Ramos (cell line): ENCODE measurements around the gene TAF3.

Experiments used
- in situ Hi-C: fragments of 300-500 bp; cut with MboI; formaldehyde crosslinking; loops from one replicate; pipeline ENCODE4 v1.14.3; 2022; ENCODE audit warnings: low sequenced_read_pairs; ENCODE audit not compliant: unreplicated experiment

TAF3 gene

GRCh38 chr10:8063935-8064334 is 245.6 kb downstream of the TAF3 start:
- in situ Hi-C loops, result no loop called here

DNA sequence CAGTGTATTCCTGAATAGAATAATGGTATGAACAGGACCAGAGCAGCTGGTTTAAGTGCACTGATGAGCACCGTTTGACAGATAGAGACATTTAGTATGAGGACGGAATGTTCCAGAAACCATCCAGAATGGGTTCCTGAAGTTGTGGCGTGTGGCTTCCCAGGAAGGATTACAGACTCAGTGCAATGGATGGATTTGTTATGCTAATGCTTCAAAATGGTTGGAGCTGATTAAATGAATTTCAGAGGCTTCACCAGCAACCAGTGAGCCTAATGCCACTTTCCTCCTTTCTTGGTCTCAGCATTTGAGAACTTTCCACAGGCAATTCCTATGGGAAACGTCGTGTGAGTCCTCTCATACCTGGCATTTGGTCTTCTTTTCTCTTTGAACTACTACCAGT is 246.1 kb downstream of the TAF3 start:
- in situ Hi-C loops, result no loop called here

DNA sequence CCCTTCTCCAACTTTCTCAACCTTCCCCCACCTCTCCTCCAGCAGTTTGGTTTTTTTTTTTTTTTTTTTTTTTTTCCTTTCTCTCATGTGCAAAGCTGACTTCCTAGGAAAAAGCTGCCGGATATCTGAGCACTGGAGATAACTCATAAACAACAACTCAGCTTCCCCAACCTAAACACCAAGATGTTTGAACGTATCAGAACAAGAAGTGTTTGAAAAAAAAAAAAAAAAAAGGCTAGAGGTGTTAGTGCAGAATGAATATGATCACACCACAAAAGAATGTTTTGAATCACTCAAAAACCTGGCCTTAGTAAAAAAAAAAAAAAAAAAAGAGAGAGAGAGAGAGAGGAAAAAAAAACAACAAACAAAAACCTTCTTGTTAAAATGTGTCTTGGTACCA is 247.3 kb downstream of the TAF3 start:
- in situ Hi-C loops, result no loop called here

DNA sequence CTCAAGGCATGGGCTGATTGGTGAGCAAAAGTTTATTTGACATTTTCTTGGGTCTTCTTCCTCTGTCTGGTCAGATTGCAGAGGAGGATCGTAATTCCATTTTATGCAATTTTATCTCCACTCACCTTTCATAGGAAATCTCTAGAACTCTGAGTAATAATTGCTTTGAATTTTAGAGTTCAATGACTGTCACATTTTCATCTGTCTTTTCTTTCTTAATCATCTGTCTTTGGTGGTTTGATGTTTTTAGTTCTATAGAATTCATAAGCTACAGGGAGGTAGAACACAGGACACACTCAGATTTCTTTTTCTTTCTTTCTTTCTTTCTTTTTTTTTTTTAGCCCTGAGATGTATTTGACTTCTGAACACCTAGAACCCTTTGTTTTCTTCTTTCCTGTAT is 247.8 kb downstream of the TAF3 start:
- in situ Hi-C loops, result no loop called here
